ENCODE results near the gene SIT1.

DNA sequence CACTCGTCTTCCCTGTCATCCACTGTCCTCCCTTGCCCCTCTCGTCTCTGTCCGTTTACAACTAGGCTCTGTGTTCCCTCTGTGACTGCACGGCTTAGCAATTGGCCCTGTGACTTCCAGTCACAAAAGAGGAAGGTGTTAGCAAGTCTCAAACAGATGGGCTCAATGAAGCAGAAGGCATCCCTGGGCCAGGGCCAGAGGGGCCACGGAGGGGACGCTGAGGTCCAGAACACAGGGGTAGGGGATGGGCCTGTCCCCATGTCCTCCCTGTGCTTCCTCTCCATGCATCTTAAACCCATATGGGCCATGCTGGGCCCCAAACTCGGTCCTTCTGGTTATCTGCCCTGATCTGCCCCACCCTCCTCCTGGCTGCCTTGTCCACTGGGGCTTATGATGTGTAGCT lies 32.4 kb downstream of the SIT1 start, which contains the start of gene CD72:
- TF ChIP-seq RARB (CRISPR knock-in tag; IDR thresholded peaks at IDR 0.05) (no peak), ISL1 (CRISPR knock-in tag; IDR thresholded peaks at IDR 0.05) (no peak), GLIS3 (CRISPR knock-in tag; IDR thresholded peaks at IDR 0.05) (no peak), ZFP3 (CRISPR knock-in tag; IDR thresholded peaks at IDR 0.05) (no peak), CSDC2 (CRISPR knock-in tag; IDR thresholded peaks at IDR 0.05) (no peak), ARNTL (CRISPR knock-in tag; IDR thresholded peaks at IDR 0.05; ENCODE audit: borderline replicate concordance, low read depth) (no peak), ZNF565 (CRISPR knock-in tag; conservative IDR thresholded peaks at IDR 0.05; ENCODE audit: low read depth) (no peak), ZFP30 (CRISPR knock-in tag; IDR thresholded peaks at IDR 0.05) (no peak), ESRRG (CRISPR knock-in tag; IDR thresholded peaks at IDR 0.05) (no peak), TCF4 (CRISPR knock-in tag; IDR thresholded peaks at IDR 0.05; ENCODE audit: borderline replicate concordance) (no peak), SNAI2 (CRISPR knock-in tag; IDR thresholded peaks at IDR 0.05) (no peak), ZNF8 (CRISPR knock-in tag; IDR thresholded peaks at IDR 0.05) (no peak)
- TF ChIP-seq, protein P1, sequence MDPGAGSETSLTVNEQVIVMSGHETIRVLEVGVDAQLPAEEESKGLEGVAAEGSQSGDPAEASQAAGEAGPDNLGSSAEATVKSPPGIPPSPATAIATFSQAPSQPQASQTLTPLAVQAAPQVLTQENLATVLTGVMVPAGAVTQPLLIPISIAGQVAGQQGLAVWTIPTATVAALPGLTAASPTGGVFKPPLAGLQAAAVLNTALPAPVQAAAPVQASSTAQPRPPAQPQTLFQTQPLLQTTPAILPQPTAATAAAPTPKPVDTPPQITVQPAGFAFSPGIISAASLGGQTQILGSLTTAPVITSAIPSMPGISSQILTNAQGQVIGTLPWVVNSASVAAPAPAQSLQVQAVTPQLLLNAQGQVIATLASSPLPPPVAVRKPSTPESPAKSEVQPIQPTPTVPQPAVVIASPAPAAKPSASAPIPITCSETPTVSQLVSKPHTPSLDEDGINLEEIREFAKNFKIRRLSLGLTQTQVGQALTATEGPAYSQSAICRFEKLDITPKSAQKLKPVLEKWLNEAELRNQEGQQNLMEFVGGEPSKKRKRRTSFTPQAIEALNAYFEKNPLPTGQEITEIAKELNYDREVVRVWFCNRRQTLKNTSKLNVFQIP (CRISPR knock-in tag; IDR thresholded peaks at IDR 0.05; ENCODE audit: borderline replicate concordance, low read depth) = no peak
- TF ChIP-seq, protein P2, sequence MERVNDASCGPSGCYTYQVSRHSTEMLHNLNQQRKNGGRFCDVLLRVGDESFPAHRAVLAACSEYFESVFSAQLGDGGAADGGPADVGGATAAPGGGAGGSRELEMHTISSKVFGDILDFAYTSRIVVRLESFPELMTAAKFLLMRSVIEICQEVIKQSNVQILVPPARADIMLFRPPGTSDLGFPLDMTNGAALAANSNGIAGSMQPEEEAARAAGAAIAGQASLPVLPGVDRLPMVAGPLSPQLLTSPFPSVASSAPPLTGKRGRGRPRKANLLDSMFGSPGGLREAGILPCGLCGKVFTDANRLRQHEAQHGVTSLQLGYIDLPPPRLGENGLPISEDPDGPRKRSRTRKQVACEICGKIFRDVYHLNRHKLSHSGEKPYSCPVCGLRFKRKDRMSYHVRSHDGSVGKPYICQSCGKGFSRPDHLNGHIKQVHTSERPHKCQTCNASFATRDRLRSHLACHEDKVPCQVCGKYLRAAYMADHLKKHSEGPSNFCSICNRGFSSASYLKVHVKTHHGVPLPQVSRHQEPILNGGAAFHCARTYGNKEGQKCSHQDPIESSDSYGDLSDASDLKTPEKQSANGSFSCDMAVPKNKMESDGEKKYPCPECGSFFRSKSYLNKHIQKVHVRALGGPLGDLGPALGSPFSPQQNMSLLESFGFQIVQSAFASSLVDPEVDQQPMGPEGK (CRISPR knock-in tag; IDR thresholded peaks at IDR 0.05; ENCODE audit: borderline replicate concordance) = no peak
